Fibroblast of the conjunctiva (primary cell): ENCODE data around the gene NT5DC1.

Experiments used
- DNase-seq: peaks from one replicate; pipeline ENCODE4 v3.0.0-alpha.2; 2010; ENCODE audit warnings: low read depth

Gene NT5DC1

DNA sequence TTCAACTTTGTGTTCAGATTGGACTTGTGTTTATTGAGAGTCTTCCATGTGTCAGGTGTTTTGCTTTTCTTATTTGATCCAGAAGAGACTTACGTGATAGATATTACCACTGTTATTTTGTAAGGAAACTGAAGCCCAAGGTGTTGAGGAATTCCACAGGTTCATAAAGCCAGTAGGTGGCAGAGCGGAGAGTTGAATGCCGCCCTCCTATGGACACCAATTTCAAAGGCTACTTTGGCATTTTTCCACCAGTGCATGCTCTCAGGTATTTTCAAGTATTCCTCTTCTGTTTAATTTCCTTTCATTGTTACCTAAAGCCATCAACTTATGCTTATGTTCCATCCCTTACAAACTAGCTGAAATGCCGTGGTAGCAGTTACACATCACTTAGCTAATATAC, 39.3 kb downstream of the NT5DC1 start:
- no peak for DNase-seq

DNA sequence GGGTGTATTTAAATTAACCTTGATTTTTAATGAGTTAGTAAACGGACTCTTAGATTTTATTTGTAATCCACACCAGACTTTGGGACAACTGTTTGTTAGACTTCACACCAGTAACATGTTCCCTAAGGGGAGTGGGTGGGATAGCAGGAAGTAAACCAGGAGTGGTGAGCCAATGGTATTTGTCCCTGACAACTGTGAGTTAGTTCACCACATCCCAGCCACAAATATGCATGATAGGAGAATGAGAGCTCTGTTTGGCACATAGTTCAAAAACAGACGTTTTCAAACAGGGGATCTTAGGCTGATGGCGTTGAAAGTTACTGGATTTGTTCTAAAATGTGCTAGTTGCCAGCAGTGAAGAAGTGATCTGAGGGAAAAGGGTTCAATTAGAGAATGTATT, 44.0 kb downstream of the NT5DC1 start:
- DNase-seq = peak; percentile 16

DNA sequence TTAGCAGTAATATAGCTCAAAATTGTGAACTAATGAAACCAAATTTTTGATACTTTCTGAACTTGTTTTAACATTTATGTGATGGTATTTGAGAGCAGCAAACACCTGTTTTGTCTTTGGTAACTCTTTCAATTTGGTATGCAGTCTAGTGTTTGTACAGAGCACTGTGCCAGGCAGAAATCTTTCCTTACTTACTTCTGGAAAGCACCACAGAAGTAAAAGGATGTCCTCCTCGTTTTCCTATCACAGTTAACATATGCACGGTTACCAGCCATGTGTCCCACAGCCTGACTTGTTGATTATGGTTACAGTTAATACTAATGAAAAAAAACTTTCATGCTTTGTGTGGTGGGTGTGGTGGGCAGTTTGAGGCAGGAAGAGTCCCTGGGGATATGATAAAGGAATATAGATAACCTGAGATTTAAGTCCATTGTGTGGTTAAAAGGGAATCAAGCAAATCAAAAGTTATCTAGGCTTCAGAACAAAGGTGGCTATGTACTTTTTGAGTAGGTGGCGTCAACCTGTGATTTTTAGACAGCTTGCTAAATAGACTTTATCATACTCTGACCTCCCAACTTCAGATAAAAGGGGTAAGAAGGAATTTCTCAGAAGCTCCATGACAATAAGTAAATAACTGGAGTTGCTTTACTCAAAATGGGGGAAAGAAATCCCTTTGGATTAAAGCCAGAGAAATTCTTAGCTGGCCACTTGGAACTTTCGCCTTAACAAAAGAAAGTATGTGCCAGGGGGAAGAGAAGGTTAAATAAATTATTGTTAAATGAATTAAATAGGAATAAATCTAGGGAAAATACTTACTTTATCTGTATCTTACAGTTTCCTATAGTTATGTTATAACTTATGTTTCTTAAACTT, 45.4 kb downstream of the NT5DC1 start:
- DNase-seq = no peak

DNA sequence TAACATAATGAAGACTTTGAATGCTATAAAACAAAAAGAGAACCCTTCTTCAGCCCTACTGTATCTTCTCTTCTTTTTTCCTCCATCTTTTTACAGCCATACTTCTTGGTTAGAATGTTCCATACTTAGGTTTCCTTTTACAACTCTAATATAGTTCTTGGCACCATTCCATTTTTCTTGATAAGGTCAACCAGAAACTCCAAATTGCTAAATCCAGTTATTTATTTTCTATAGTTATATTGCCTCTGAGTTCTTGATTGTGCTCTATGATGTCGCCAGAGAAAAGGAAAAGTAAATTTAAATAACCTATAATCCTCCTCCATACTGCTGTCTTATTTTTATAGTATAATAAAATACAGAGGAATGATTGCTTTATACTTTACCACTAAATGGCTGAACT, 52.0 kb downstream of the NT5DC1 start:
- DNase-seq = no peak

DNA sequence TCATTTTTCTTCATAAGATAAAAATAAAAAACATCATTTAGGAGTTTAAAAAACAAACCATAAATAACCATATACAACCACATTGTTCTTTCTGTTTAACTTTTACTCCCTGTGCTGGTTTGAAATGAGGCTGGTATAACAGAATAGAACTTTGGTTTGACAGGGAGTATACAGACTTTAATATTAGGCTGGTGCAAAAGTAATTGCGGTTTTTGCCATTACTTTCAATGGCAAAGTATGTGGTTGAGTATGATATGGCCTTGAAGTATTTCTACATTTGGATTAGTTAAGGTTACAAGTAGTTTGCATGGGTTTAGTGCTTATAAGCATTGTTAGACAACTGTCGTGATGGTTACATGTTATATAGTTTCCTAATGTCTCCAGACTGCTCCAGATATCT, 54.2 kb downstream of the NT5DC1 start:
- no peak for DNase-seq

DNA sequence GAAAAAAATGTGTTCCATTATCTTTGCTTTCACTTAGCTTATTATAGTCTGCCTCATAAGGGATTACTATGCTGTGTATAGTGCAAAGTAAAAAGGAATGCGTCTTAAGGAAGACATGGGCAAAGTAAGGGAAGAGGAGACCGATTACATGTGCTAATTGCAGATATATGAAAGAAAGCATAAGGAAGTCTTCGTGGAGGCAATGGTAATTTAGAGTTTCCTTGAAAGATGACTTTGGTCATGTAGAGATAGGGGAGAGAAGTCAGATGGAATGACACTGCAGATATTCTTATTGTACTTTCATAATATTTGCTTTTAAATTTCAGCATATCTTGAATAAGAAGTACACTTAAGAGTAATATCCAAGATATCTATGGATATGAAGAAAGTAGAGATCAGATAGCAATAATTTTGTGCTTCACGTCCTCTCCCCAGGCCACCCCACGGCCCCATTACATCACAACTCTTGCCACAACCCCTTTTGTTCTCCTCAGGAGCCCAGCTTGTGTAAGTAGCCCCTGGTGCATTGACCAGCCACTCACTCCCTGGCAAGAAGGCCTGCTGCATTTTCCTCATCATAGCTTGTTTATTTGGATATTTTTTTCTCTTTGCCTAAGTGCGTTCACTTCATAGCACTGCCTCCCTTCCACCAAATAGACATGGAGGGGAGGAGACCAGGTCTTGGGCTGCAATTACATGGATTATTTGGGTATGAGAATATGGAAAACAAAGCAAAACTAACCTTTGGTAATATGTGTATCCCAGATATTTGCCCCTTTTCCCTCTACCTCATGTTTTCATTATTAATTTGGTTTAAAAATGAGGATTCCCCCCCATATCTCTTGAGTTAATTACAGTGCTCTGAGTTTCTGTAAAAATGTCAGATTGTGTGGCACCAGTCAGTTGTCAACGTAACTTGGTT, 56.0 kb downstream of the NT5DC1 start:
- no peak for DNase-seq

DNA sequence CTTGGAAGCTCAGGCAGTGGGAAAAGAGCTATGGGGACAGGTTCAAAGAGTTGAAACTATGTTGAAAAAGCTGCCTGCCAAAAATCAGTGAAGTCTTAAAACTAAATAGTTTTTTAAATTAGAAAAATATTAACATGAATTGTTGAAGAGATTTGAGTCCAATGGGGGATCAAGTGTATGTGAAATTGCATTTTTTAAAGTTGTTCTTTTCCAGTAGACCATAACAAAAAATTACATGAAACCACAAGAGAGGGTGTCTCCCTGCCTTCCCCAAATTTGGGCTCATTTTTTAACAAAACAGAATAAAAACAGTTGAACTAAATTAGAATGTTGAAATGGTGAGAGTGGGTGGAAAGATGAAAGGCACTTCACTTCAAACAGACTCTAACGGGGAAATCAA, 56.7 kb downstream of the NT5DC1 start:
- DNase-seq = no peak

DNA sequence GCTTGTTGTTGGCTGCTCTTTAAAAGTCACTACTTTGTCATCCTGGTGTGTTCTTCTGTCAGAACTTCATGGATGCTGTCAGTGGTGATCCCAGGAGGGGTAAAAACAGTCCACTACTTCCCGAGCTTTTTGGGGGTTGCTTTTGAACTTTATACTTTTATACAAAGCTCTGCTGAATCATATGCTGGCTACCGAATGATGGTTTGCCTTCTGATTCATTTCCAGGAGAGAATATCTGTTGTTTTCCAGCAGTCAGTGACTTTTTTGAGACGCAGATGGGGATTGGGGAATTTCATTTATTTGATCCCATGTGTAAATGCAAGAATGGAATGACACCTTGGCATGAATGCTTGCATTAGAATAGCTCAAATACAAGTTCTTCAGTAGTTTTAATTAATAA, 58.0 kb downstream of the NT5DC1 start:
- DNase-seq = no peak

DNA sequence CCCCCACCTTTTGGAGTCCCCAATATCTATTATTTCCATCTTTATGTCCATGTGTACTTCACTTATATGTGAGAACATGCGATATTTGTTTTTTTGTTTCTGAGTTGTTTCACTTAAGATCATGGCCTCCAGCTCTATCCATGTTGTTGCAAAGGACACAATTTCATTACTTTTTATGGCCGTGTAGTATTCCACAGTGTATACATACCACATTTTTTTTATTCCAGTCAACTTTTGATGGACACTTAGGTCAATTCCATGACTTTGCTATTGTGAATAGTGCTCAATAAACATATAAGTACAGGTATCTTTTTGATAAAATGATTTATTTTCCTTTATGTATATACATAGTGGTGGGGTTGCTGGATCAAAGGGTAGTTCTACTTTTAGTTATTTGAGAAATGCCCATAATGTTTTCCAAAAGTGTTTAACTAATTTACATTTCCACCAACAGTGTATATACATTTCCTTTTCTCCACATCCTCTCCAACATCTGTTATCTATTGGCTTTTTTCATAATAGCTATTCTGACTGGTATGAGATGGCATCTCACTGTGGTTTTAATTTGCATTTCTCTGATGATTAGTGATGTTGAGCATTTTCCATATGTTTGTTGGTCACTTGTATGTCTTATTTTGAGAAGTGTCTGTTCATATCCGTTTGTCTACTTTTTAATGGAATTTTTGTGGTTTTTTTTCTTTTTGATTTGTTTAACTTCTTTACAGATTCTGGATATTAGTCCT, 59.3 kb downstream of the NT5DC1 start:
- no peak for DNase-seq

DNA sequence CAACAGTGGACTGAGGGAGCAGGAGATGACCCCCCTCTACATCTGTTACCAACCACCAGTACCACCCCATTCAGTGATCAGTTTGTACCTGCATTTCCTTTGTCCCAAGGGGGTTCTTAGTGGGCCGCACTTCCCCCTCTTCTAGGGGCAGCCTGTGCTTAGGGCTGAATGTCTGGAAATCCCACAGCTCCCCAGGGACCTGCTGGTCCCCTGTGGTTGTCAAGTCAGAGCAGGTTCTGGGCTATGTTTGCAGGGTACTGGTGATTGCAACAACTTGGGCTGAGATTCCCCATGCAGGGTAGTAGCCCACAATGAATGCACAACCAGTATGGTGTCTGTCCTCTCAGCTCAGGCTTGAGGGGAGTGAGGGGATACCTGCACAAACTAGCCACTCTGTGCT, 64.9 kb downstream of the NT5DC1 start:
- no peak for DNase-seq

DNA sequence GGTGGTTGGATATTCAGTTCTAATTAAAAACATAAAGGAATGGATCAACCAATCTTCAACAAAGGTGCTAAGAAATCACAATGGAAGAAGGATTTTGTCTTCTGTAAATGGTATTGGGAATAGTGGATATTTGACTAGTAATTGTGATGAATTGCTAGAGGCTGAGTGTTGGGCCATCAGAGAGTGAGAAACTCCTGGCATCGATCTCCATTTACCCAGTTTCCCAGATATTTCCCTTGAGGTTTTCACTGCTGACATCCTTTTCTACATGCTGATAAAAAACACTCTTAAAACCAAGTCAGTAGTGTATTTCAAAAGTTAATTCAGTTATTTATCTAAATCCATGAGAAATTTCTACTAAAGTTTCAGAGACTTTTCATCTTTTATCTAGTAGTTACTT, 65.7 kb downstream of the NT5DC1 start:
- no peak for DNase-seq

DNA sequence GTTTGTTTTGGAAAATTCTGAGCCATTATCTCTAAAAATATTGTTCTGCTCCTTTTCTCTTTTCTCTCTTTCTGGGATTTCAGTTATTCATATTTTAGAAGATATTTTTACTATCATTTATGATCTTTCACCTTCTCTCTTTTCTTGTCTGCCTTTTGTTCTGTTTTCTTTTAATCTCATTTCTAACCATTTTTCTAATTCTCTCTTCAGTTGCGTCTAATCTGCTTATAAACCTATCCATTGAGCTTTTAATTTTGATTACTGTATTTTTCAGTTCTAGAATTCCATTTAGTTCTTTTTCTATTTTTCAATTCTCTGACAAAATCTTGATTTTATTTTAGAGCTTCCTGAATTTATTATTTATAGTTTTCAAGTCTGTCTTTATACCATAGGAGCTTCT, 67.5 kb downstream of the NT5DC1 start:
- DNase-seq = no peak

DNA sequence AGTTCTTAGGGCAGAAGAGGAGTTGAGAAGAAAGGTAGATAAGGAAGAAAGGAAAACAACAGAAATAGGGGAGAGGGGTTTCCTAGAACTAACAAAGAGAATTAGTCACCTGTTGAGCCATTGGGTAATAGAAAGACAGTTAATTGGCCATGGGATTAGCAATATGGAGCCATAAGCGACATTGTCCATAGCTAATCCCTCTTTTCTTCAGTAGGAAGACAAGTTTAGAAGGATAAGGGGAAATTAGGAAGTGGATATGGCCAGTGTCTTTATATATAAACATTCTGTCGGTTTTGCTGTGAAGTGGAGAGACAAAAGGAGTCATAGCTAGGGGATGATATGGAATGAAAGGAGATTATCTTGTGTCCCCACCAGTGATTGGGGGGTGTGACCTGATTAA, 69.2 kb downstream of the NT5DC1 start:
- no peak for DNase-seq

DNA sequence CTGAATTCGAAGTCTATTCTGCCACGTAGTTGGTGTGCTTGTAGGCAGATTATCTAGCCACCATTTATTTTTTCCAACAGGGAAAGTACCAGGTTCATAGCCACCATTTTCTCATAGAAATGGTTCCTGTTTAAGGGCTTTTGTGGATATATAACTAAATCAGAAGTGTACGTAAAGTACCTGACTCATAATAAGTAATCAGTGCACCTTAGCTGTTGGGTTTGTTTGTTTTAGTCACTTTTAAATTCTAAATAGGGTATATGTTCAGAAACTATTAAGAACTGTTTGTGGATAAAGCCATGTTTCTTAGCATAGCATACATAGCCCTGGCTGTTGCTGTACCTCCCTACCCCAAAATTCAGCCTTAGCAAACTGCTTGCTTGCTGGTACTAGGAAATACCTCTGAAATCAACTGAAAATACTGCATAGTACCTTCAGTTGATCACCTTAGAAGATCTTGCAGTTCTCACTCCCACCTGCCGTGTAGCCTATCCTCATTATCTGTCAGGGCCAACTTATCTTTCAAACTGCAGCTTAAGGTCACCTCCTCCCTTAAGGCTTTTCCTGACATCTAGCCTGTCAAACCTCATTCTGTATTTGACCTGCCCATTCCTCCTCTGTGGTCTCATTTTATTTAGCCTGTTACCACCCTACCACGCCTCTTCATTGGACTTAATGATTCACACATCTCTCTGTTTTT, 69.9 kb downstream of the NT5DC1 start:
- DNase-seq = no peak

DNA sequence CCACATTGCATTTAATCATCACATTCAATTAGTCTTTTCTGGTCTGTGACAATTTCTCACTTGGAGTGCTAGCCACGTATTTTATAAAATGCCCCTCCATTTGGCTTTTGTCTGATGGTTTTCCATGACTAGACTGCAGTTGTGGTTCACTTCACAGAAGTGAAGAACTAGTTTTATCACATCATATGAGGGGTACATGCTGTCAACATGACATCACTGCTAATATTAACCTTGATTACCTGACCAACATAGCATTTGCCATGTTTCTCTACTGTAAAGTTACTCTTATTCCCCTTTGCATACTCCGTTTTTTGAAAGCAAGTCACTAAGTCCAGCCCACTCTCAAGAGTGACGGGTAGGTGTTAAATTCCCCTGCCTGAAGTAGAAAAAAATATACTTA, 73.3 kb downstream of the NT5DC1 start:
- no peak for DNase-seq

DNA sequence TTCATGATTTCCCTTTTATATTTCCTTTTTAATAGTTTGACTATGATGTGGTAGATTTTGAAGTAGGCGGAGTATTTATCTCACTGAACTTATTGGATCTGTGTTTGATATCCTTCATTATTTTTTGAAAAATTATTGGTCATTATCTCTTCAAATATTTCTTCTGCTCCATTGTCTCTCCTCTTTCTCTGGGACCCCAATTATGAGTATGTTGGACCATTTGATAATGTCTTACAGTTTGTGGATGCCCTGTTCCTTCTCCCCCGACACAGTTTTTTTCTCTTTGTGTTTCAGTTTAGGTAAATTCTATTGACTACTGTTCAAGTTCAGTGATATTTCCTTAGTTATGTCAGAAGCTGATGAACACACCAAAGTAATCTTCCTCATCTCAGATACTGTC, 74.7 kb downstream of the NT5DC1 start:
- DNase-seq = no peak

DNA sequence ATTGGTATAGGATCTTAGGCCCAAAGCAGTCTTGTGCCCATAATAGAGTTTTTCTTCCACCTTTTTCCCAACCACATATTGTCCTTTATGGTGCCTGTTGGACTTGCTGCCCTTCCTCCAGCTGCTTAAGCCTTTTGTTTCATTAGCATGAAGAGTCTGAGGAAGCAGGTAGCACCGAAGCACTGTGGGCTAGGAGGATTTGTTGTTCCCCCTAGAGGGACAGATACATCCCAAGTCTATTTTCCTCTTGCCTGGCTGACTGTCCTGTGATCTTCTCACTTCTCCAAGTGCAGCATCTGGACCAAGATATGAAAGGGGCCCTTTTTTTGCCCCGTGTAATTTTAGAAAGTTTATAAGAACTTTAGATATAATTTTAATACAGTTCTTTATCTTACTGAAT, 75.9 kb downstream of the NT5DC1 start:
- no peak for DNase-seq

DNA sequence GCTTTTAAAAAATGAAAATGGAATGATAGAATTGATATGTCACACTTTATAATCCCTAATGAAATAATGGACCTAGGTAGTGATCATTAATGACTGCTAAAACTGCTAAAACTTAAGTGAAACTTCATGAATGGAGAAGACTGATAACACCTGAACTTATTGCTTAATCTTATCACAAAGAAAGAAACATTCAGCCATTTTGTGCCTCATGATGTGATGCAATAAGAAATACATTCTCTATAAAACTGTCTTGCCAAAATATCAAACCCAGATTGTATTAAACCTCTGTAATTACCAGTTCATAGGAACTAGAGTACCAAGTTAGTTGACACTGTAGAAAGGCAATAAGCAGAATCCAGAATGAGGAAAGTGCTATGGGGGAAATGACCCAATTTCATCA, 79.7 kb downstream of the NT5DC1 start:
- DNase-seq = no peak

DNA sequence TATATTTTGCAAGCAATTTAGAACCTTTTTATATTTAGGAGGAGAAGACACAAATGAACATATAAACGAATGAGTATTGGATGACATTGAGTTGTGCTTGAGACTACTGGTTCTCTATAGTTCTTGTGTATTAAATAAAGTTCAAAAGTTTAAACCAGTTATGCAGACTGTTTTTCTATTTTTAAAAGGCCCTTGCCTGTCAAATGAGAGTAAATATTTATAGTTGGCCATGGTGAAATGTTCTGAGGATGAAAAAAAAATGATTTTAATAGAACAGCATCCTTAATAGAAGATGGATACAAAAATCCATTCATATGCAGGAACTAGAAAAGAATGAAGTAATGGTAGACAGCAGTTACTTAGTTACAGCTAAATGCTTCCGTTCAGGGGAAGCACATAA, 88.8 kb downstream of the NT5DC1 start:
- DNase-seq = no peak

DNA sequence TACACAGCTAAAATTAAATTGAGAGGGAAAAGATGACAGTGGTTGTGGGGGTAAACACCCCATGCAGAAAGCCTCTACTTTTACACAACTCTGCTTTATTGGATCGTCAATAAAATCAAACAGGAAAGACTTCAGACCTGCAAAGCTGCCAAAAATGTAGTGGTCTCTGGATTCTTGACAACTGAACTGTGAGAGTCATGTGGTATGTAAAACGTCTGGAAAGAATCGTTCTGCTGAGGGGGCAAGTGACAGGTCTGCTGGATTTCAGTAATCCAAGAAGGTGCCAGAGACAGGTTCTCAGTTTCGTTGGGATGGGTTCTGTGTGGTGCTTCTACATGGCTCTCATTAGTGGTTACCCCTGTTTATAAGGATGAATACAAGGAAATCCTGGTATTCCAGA, 89.9 kb downstream of the NT5DC1 start:
- peak; percentile 22 for DNase-seq

DNA sequence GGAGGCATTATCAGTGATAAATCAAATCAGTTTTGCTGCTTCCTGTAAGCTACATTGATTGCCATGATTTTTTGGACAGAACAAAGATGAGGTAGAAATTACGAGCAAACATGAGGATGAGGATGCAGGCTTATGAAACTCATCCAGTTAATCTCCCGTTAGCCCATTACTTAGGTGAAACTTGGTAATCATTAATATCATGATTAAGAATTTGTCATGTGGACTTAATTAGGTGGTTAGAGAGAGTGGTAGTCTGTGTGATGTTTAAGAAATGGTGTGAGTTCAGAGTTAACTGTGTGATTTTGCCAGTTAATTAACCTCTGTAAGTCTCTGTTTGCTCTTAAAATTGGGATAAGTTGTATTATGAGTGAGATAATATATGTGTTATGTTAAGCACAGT, 91.2 kb downstream of the NT5DC1 start:
- no peak for DNase-seq

DNA sequence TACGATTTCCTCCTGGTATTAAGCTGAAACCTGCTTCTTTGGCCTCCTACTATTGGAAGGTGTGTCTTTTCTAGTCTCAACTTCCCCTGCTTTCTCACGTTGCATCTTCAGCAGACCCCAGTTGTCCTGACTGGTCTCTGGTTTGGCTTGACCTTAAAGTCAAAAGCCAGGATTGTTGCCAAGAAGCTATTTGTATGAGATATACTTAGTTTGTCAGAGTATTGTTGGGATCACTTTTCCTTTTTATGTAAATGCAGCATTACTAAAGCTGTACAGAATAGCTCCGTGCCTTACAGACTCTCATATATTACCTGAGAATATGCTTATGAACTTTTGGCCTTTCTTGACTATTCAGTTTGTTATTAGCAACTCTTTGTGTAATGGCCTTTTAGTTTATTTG, 92.1 kb downstream of the NT5DC1 start:
- DNase-seq = no peak
